ENCODE data around the gene SND1.

The SND1 gene

GRCh38 chr7:127878791-127879190, 226.8 kb downstream of the SND1 start:
- in situ Hi-C loops (cut with HindIII; ENCODE audit: low pct_ligation_motif_present, low sequenced_read_pairs): no loop called here
- H3K36me3 ChIP-seq (replicated peaks): no peaks in the 10 kb centered on the region
- H3K27me3 ChIP-seq (replicated peaks): no peaks in the 10 kb centered on the region
- no peak for DNase-seq
- no peak overlapping the region for H3K4me3 ChIP-seq (ENCODE audit: low read depth, low read length)
- no peak for TF ChIP-seq CTCF (IDR thresholded peaks at IDR 0.05; ENCODE audit: low read depth, low read length, missing control alignments)
- no peak overlapping the region for H3K27ac ChIP-seq

- Histone ChIP-seq H3K36me3 (replicated peaks) (no peaks in the 10 kb centered on the region), H3K27ac (no peak overlapping the region), H3K4me3 (ENCODE audit: low read depth, low read length) (no peak overlapping the region), H3K27me3 (replicated peaks) (no peaks in the 10 kb centered on the region)
- peak; percentile 31 for DNase-seq
- no peak for TF ChIP-seq CTCF (IDR thresholded peaks at IDR 0.05; ENCODE audit: low read depth, low read length, missing control alignments)
- in situ Hi-C loops (cut with HindIII; ENCODE audit: low pct_ligation_motif_present, low sequenced_read_pairs): no loop called here
These were observed 227.4 kb downstream of the SND1 start for GRCh38 chr7:127879436-127879835.

- no peak for TF ChIP-seq CTCF (IDR thresholded peaks at IDR 0.05; ENCODE audit: low read depth, low read length, missing control alignments)
- no peak overlapping the region for H3K27ac ChIP-seq
- no peaks in the 10 kb centered on the region for H3K36me3 ChIP-seq (replicated peaks)
- in situ Hi-C loops (cut with HindIII; ENCODE audit: low pct_ligation_motif_present, low sequenced_read_pairs): no loop called here
- no peak for DNase-seq
- H3K4me3 ChIP-seq (ENCODE audit: low read depth, low read length): no peak overlapping the region
- no peaks in the 10 kb centered on the region for H3K27me3 ChIP-seq (replicated peaks)
These were observed 227.9 kb downstream of the SND1 start for GRCh38 chr7:127879942-127880341.

- Histone ChIP-seq H3K36me3 (replicated peaks) (no peaks in the 10 kb centered on the region), H3K4me3 (ENCODE audit: low read depth, low read length) (no peak overlapping the region), H3K27me3 (replicated peaks) (no peaks in the 10 kb centered on the region), H3K27ac (no peak overlapping the region)
- no peak for TF ChIP-seq CTCF (IDR thresholded peaks at IDR 0.05; ENCODE audit: low read depth, low read length, missing control alignments)
- no peak for DNase-seq
- in situ Hi-C loops (cut with HindIII; ENCODE audit: low pct_ligation_motif_present, low sequenced_read_pairs): no loop called here
These were observed 228.5 kb downstream of the SND1 start for GRCh38 chr7:127880454-127880853.

- Histone ChIP-seq H3K27me3 (replicated peaks) (no peaks in the 10 kb centered on the region), H3K4me3 (ENCODE audit: low read depth, low read length) (no peak overlapping the region), H3K27ac (no peak overlapping the region), H3K36me3 (replicated peaks) (no peaks in the 10 kb centered on the region)
- TF ChIP-seq CTCF (IDR thresholded peaks at IDR 0.05; ENCODE audit: low read depth, low read length, missing control alignments): no peak
- no peak for DNase-seq
- in situ Hi-C loops (cut with HindIII; ENCODE audit: low pct_ligation_motif_present, low sequenced_read_pairs): no loop called here
These were observed 229.6 kb downstream of the SND1 start for GRCh38 chr7:127881564-127881963.

- no peaks in the 10 kb centered on the region for H3K36me3 ChIP-seq (replicated peaks)
- in situ Hi-C loops (cut with HindIII; ENCODE audit: low pct_ligation_motif_present, low sequenced_read_pairs): no loop called here
- no peak for TF ChIP-seq CTCF (IDR thresholded peaks at IDR 0.05; ENCODE audit: low read depth, low read length, missing control alignments)
- H3K4me3 ChIP-seq (ENCODE audit: low read depth, low read length): no peak overlapping the region
- H3K27me3 ChIP-seq (replicated peaks): no peaks in the 10 kb centered on the region
- no peak for DNase-seq
- H3K27ac ChIP-seq: no peak overlapping the region
These were observed 230.4 kb downstream of the SND1 start for GRCh38 chr7:127882313-127882920.
